IMR-90 (cell line): ENCODE measurements around the gene GLRX3. TPM values are rescaled to one million over a fixed set of nuclear protein-coding genes. Genes with fewer than 3 reads are reported as not detected.

Source experiments
- ATAC-seq: fragments of 200-7000 bp; cut with Tn5 transposase; 2 replicates; pipeline ENCODE4 v1.9.1; 2020; ENCODE audit warnings: low read depth, mild to moderate bottlenecking, moderate library complexity
- BruUV-seq: library from RNA; stranded (reverse); fragments of 400-500 nt; replicated peaks from 2 replicates; lab custom pipeline; 2021; lab: Mats Ljungman, UMichigan
- CTCF ChIA-PET: fragments of 300-600 bp; formaldehyde crosslinking; extraction: SDS; loops from one replicate; lab custom pipeline; 2021; ENCODE audit warnings: antibody characterized with exemption; lab: Yijun Ruan, JAX
- POLR2A ChIA-PET: fragments of 300-600 bp; sonication (Branson Sonifier 250); formaldehyde crosslinking; loops from one replicate; lab custom pipeline; 2022; ENCODE audit warnings: antibody characterized with exemption; ENCODE audit not compliant: unreplicated experiment; lab: Charles Lee
- DNase-seq: peaks from one replicate; pipeline ENCODE4 v3.0.0; 2013
- H2AFZ ChIP-seq: replicated peaks from 2 replicates; pipeline ENCODE3; 2013; ENCODE audit warnings: low read length, mild to moderate bottlenecking; ENCODE audit not compliant: poor library complexity
- H2AK5ac ChIP-seq: 2 replicates; pipeline ENCODE4 v1.6.1; 2013; ENCODE audit warnings: low read depth, low read length, inconsistent platforms
- H2AK9ac ChIP-seq: replicated peaks from 2 replicates; pipeline ENCODE3; 2013; ENCODE audit warnings: mild to moderate bottlenecking, low read depth, low read length, moderate library complexity; ENCODE audit not compliant: poor library complexity
- H2BK120ac ChIP-seq: 2 replicates; pipeline ENCODE4 v1.6.1; 2013; ENCODE audit warnings: low read depth, low read length, inconsistent platforms
- H2BK15ac ChIP-seq: 3 replicates; pipeline ENCODE4 v1.6.1; 2013; ENCODE audit warnings: low read depth, low read length, inconsistent platforms
- H2BK20ac ChIP-seq: 2 replicates; pipeline ENCODE4 v1.6.1; 2013; ENCODE audit warnings: low read depth, mild to moderate bottlenecking, inconsistent platforms, low read length, moderate library complexity
- H2BK5ac ChIP-seq: 2 replicates; pipeline ENCODE4 v1.6.1; 2013; ENCODE audit warnings: mild to moderate bottlenecking, low read depth, low read length, inconsistent platforms; ENCODE audit not compliant: poor library complexity, severe bottlenecking
- H3K14ac ChIP-seq: replicated peaks from 2 replicates; pipeline ENCODE4 v1.6.1; 2013; ENCODE audit warnings: low read depth, low read length, inconsistent platforms
- H3K18ac ChIP-seq: 2 replicates; pipeline ENCODE4 v1.6.1; 2013; ENCODE audit warnings: low read depth, low read length, control low read depth
- H3K23ac ChIP-seq: 2 replicates; pipeline ENCODE4 v1.6.1; 2013; ENCODE audit warnings: low read depth, low read length, inconsistent platforms
- H3K27ac ChIP-seq: 2 replicates; pipeline ENCODE4 v1.5.1; 2013; ENCODE audit warnings: mild to moderate bottlenecking, control low read depth, low read length; ENCODE audit not compliant: insufficient read depth
- H3K27me3 ChIP-seq: 2 replicates; pipeline ENCODE4 v1.6.1; 2013; ENCODE audit warnings: low read length; ENCODE audit not compliant: control insufficient read depth, insufficient read depth
- H3K36me3 ChIP-seq: 2 replicates; pipeline ENCODE4 v1.6.1; 2013; ENCODE audit warnings: low read length, mixed read lengths; ENCODE audit not compliant: control insufficient read depth, insufficient read depth
- H3K4ac ChIP-seq: 2 replicates; pipeline ENCODE4 v1.6.1; 2013; ENCODE audit warnings: low read depth, low read length, inconsistent platforms
- H3K4me1 ChIP-seq: 2 replicates; pipeline ENCODE4 v1.6.1; 2013; ENCODE audit warnings: low read length, mixed read lengths; ENCODE audit not compliant: control insufficient read depth, insufficient read depth
- H3K4me2 ChIP-seq: 2 replicates; pipeline ENCODE4 v1.6.1; 2013; ENCODE audit warnings: low read depth, mild to moderate bottlenecking, control low read depth, low read length, moderate library complexity
- H3K4me3 ChIP-seq: 2 replicates; pipeline ENCODE4 v1.5.1; 2013; ENCODE audit warnings: low read depth, mild to moderate bottlenecking, control low read depth, low read length, moderate library complexity; ENCODE audit not compliant: insufficient read depth
- H3K56ac ChIP-seq: 2 replicates; pipeline ENCODE4 v1.6.1; 2013; ENCODE audit warnings: low read length, inconsistent platforms; ENCODE audit not compliant: insufficient read depth; ENCODE audit errors: extremely low read depth
- H3K79me1 ChIP-seq, 2 experiments: 2 replicates each; pipeline ENCODE4 v1.6.1; 2013; ENCODE audit warnings: low read length in 2 of 2, inconsistent platforms in 1 of 2, low read depth in 1 of 2
- H3K9ac ChIP-seq: 2 replicates; pipeline ENCODE4 v1.6.1; 2013; ENCODE audit warnings: low read depth, low read length, control low read depth
- H3K9me1 ChIP-seq: 2 replicates; pipeline ENCODE4 v1.6.1; 2013; ENCODE audit warnings: low read length, inconsistent platforms; ENCODE audit not compliant: insufficient read depth
- H3K9me3 ChIP-seq: 2 replicates; pipeline ENCODE4 v1.6.1; 2013; ENCODE audit warnings: low read length; ENCODE audit not compliant: control insufficient read depth, insufficient read depth
- H4K20me1 ChIP-seq: 2 replicates; pipeline ENCODE4 v1.6.1; 2013; ENCODE audit warnings: low read length, inconsistent platforms; ENCODE audit not compliant: insufficient read depth
- H4K5ac ChIP-seq: 2 replicates; pipeline ENCODE4 v1.6.1; 2013; ENCODE audit warnings: mild to moderate bottlenecking, low read depth, low read length, control low read depth
- H4K8ac ChIP-seq, 2 experiments: 2 replicates each; pipeline ENCODE4 v1.6.1; 2013; ENCODE audit warnings: low read depth in 2 of 2, low read length in 2 of 2, control low read depth in 1 of 2, inconsistent platforms in 1 of 2
- H4K91ac ChIP-seq: 2 replicates; pipeline ENCODE4 v1.6.1; 2013; ENCODE audit warnings: low read depth, low read length, inconsistent platforms; ENCODE audit not compliant: insufficient read depth
- BHLHE40 ChIP-seq: fragments of 150-350 bp; IDR thresholded peaks from 2 replicates; pipeline ENCODE4 v1.6.1; 2016; ENCODE audit warnings: mild to moderate bottlenecking, low read depth, low read length
- CEBPB ChIP-seq: IDR thresholded peaks from 2 replicates; pipeline ENCODE4 v1.6.1; 2012; ENCODE audit warnings: low read depth, low read length, improper control_type of control experiment
- CHD1 ChIP-seq: IDR thresholded peaks from 2 replicates; pipeline ENCODE4 v1.6.1; 2012; ENCODE audit warnings: low read depth, low read length, improper control_type of control experiment
- ELK1 ChIP-seq: fragments of 150-350 bp; IDR thresholded peaks from 2 replicates; pipeline ENCODE4 v1.6.1; 2016; ENCODE audit warnings: low read depth, mild to moderate bottlenecking, low read length, moderate library complexity, borderline replicate concordance
- FOS ChIP-seq: fragments of 150-350 bp; IDR thresholded peaks from 2 replicates; pipeline ENCODE4 v1.6.1; 2016; ENCODE audit warnings: low read depth, low read length
- MAFK ChIP-seq: IDR thresholded peaks from 2 replicates; pipeline ENCODE4 v1.6.1; 2012; ENCODE audit warnings: low read depth, low read length, improper control_type of control experiment
- MXI1 ChIP-seq: IDR thresholded peaks from 2 replicates; pipeline ENCODE4 v1.6.1; 2012; ENCODE audit warnings: low read depth, mild to moderate bottlenecking, low read length, moderate library complexity, borderline replicate concordance
- RAD21 ChIP-seq: IDR thresholded peaks from 2 replicates; pipeline ENCODE4 v1.6.1; 2012; ENCODE audit warnings: low read length, improper control_type of control experiment
- RCOR1 ChIP-seq: IDR thresholded peaks from 2 replicates; pipeline ENCODE4 v1.6.1; 2012; ENCODE audit warnings: mild to moderate bottlenecking, low read length, improper control_type of control experiment; ENCODE audit not compliant: insufficient replicate concordance
- RFX5 ChIP-seq: IDR thresholded peaks from 2 replicates; pipeline ENCODE4 v1.8.0; 2012; ENCODE audit warnings: low read depth, mild to moderate bottlenecking, low read length, moderate library complexity
- USF2 ChIP-seq: fragments of 150-350 bp; IDR thresholded peaks from 2 replicates; pipeline ENCODE4 v1.6.1; 2017; ENCODE audit warnings: mild to moderate bottlenecking, antibody characterized with exemption, low read length, low read depth
- WGBS, 2 experiments: methylation state at CpG; one replicate each; pipeline versions ENCODE4 v1.1.5 to v1.1.7; 2013; ENCODE audit warnings: missing lambda C conversion rate in 2 of 2; ENCODE audit not compliant: insufficient read length in 1 of 2; ENCODE audit errors: extremely low coverage in 2 of 2; 5-methylcytosine and 5-hydroxymethylcytosine counted together
- dilution Hi-C: fragments of 300-500 bp; cut with HindIII; formaldehyde crosslinking; loops from one replicate; pipeline ENCODE4 v1.14.3; 2018; ENCODE audit warnings: low sequenced_read_pairs; ENCODE audit not compliant: unreplicated experiment
- in situ Hi-C: fragments of 300-500 bp; cut with MboI; formaldehyde crosslinking; loops from 3 replicates; pipeline ENCODE4 v1.14.3; 2019; ENCODE audit warnings: low sequenced_read_pairs, inconsistent platforms, mixed read lengths
- intact Hi-C: fragments of 100-400 bp; cut with micrococcal nuclease; formaldehyde crosslinking; loops from 2 replicates; pipeline ENCODE4 v1.10.0; 2022
- polyA plus RNA-seq, 3 experiments: library from polyadenylated mRNA; depleted of rRNA; stranded (reverse); fragments of >200 nt; gene quantifications; 2 replicates each; pipeline ENCODE4 v1.2.3, GENCODE V29; 2012; ENCODE audit warnings: low replicate concordance in 1 of 3
- total RNA-seq: library from RNA; depleted of rRNA; stranded (reverse); fragments of >200 nt; gene quantifications from 2 replicates; pipeline ENCODE4 v1.2.3, GENCODE V29; 2012

The GLRX3 gene
- total and polyA plus RNA-seq, 2 of the 4 experiments (the other 2 are of a cell fraction): 78.7 to 81.7 TPM

- no peak for TF ChIP-seq RCOR1
Observed at GRCh38 chr10:130137659-130138478, 1.7 kb downstream of the GLRX3 start (continued).

- Histone ChIP-seq H3K9ac (no peak overlapping the region), H3K4me1 (peaks cover 18% of the 10 kb centered on the region), H3K4me3 (no peak overlapping the region), H3K23ac (no peak overlapping the region), H4K8ac (no peak overlapping the region), H3K9me3 (no peaks in the 10 kb centered on the region), H3K79me1 (peaks cover 15 to 38% of the 10 kb centered on the region in 2 experiments; a peak in 3 of 4 replicates), H3K4me2 (no peak overlapping the region; the same call in 1 of the 2 replicates), H2BK120ac (no peak overlapping the region), H4K5ac (no peak overlapping the region), H3K14ac (no peak overlapping the region), H2BK5ac (peak overlapping the region; percentile 16), H2AK5ac (no peak overlapping the region), H3K56ac (no peak overlapping the region), H3K27ac (no peak overlapping the region), H4K20me1 (peaks cover 49% of the 10 kb centered on the region), H3K18ac (no peak overlapping the region), H2AFZ (no peak overlapping the region), H3K36me3 (peaks cover 8% of the 10 kb centered on the region; the same call in 1 of the 2 replicates), H3K4ac (no peak overlapping the region), H2AK9ac (no peak overlapping the region), H2BK15ac (no peak overlapping the region), H4K91ac (no peak overlapping the region), H2BK20ac (no peak overlapping the region), H3K9me1 (peaks cover 18% of the 10 kb centered on the region; the same call in 1 of the 2 replicates), H3K27me3 (no peaks in the 10 kb centered on the region)
- ATAC-seq: no peak
- no CpG with 5 or more reads among the region's 3 CpGs for WGBS, 2 experiments
- intact Hi-C loops (no loop called here), in situ Hi-C loops (no loop called here), dilution Hi-C loops (no loop called here)
- TF ChIP-seq ELK1 (no peak), CEBPB (no peak), RFX5 (no peak), FOS (0 out of 2 replicates have a peak, but pooled peaks have one; percentile 6), USF2 (peak; percentile 70), MAFK (peak; percentile 28; the same call in 1 of the 2 replicates), RAD21 (no peak), CHD1 (no peak), MXI1 (no peak), BHLHE40 (no peak)
- no TSS peak for BruUV-seq
- ChIA-PET CTCF (no interaction called here), POLR2A (no interaction called here)
- DNase-seq: peak; percentile 69
Observed at GRCh38 chr10:130138479-130138866, 2.3 kb downstream of the GLRX3 start.
